Measurements from ENCODE around the gene CLDN7.

Gene CLDN7

DNA sequence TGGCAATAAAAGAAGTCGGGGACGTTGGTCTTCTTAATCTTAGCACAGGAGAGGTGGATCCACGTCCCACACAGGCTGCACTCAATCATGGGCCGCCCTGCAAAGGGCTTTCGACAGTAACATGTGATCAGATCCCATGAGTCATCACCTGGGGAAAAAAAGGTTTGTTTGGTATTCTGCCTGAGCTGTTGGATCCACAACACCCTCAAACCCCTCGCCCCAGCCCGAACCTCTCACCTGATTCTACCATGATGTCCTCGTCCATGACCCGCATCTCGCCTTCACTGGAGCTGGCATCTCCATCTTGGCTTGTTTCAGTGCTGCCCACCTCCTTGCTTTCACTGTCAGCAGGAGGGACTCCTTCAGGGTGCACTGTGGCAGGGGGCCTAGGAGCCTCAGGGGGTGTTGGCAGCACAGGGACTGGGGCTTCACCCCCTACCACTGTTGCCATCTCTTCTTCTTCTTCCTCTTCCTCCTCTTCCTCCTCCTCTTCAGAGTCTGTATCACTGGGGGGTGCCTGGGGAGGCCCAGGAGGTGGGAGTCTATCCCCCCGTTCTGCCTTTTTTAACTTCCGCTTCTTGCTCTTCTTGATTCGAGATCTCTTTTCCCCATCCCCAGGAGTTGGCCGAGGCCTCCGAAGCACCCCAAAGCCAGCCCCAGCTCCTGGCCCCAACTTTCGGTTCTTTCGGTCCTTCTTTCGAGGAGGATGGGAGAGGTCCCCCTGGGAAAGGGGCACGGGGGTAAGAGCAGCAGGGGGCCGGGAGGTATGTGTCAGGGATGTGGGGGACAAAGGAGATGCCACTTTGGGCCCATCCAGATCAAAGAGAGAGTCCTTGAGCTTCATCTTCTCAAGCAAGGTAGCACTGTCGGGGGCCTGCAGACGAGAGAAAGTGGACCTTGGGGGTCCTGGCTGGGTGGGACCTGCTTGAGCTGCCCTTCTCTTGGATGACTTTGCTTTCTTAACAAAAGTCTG, 26.3 kb downstream of the CLDN7 start:
- no peak for DNase-seq

DNA sequence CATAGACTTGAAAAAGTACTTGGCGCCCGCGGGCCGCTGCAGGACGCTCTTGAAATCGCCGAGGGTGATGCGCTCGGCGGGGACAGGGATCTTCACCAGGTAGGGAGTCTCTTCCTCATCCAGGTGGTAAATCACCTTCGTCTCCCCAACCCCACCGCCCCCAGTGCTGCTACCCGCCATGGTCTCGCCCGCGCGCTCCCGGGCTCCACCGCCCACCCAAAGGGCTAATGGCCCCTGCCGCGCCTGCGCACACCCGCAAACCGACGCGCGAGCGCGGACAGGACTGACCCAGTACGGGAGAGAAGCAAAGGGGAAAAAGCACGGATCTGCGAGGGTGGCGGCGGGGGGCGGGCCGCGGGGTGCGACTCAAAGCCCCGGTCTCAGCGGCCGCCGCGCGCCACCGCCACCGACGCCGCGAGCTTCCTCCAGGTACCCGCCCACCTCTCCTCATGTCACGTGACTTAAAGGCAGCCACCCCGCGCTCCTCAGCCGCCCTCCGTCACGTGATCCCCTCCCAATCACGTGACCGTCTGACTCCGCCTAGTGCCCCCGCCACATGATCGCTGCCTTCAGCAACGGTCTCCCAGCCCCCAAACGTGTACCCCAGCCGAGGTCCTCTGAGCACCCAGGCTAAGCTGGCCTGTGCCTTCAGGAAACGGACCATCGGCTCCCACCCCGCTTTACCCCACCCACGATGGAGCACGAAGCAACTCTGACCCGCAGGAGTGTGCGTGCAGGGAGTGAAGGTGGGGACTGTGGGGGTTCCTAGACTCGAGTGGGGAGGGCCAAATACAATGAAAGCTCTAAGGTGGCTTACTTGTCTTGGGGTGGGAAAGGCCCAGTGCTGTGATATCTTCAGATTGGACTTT, 28.0 kb downstream of the CLDN7 start, which contains the start of gene DVL2:
Gene DVL2 (minus strand): TSS at position 435 of the 869 bp plus-strand sequence. CDS start 255 bp downstream, at position 180.
- peak; percentile 87 for DNase-seq

DNA sequence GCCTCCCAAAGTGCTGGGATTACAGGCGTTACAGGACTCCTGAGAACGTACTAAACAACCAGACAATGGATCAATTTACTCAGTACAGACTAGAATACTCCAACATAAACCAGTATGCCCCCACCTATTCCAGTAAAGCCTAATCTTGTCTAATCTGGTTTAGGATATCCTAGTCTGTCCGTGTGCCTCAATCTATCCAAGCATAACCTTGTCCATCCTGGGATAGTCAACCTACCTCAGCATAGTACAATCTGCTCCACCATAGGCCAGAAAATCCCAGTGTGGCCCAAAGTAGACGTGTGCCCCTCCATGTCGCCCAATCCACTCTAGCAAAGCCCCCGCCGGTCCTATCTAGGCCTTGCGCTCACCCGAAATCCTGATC, 28.6 kb downstream of the CLDN7 start:
- DNase-seq = no peak

DNA sequence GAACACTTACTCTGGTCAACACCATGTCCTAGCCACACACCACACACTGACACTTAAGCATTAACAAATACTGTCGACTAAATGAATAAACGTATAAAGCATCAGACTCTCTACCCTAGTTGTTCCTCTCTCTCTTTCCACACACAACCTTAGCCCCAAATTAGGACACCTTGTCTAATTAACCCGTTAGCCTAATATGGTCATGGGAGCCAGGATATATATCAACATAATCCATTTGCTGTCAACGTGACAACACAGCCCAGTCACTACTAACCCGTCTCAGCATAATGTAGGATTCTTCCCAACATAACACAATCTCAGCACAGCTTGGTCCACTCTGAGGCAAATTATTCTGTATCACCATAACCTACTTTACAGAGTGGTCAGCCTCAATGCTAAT, 30.2 kb downstream of the CLDN7 start:
- no peak for DNase-seq

DNA sequence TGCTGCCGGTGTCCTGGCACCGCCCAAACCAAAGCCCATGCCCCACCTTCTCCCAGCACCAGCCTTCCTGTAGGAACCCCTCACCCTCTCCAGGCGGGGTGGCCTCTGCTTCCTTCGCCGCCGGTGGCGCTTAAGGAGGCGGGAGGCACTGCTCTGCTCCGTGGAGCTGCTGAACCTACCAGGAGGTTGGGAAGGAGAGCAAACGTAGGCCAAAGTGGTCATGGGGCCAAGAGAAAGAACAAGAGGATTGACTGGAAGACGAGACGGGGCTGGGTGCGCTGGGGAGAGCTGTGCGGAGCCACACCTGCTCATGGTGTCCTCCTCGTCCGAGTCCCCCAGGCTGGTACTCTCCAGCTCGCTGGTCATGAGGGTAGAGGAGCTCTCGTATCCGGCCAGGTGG, 32.8 kb downstream of the CLDN7 start:
- DNase-seq = no peak

DNA sequence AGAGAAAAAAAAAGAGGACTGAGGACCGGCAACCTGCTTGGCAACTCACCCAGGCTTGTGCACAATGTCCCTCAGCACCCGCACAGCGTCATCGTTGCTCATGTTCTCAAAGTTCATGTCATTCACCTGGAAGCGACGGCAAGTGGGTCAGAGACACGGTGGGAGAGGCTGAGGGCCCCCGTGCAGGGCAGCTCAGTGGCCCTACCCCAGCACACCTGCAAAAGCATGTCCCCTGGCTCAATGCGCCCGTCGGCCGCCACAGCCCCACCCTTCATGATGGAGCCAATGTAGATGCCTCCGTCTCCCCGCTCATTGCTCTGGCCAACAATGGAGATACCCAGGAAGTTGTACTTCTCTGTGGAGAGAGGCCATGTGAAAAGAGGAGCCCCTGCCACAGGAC, 33.4 kb downstream of the CLDN7 start:
- DNase-seq = no peak

DNA sequence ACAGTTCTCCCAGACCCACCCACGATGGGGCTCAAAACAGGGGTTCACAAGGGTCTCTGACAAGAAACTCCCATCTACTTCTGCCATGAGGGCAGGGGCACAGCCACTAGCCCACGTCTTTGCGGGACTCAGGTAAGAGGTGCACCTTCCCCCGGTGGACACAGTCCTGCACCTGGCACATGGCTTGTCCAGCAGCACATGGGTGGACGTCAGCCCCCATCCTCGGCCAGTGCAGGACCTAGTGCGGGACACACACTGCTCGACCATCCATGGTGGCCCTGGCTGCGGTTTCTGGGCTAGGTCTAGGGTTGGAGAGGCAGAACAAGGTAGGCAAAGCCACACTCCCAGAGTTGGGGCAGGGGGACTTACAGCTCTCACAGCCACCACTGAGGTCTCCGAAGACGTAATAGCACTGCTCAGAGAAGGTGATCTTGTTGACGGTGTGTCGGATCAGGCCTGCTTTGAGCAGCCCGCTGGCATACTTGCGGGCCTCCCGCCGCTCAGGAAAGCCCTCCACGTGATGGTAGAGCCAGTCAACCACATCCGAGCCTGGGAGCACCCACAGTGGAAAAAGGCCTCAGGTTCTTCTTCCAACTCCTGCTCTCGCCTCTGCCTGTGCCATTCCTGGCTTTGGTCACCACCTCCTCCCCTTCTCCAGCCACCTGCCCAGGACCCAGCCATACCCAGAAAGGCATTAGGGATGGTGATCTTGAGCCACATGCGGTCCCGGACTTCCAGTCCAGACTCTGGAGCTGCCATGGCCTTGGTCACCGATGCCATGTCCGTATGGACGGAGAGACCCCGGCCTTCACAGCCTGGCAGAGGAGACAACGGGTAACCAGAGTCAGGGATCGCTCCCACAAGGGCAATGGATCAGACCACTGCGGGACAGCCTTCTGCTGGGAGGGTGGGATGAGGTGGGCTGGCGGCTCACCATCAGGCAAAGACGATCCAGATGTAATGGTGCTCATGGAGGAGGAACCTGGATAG, 35.3 kb downstream of the CLDN7 start:
- DNase-seq = no peak

DNA sequence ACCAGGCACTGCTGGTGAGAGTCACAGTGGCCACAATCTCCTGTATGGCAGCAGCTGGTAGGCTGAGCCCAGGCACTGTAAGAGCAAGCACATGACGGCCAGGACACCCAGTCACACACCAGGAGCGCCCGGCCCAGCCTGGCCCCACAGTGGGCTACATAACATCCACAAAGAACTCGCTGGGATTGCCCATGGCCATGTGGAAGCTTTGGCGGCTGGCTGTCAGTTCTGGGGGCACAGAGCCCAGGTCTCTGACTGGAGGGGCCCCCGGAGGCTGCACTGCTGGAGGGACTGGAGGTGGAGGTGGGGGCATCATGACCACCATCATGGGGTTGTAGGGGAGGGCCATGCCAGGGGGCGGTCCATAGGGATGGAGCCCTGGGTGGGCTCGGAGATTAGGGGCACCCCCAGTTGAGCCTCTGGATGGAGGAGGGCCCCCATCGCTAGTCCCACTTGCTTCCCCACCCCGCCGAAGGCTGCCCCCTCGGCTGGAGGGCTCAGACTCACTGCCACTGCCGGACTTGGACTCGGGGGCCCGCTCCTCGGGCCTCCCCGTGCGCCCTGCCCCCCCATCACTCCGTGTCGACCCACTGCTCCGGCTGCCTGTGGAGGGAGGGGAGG, 36.5 kb downstream of the CLDN7 start:
- no peak for DNase-seq

DNA sequence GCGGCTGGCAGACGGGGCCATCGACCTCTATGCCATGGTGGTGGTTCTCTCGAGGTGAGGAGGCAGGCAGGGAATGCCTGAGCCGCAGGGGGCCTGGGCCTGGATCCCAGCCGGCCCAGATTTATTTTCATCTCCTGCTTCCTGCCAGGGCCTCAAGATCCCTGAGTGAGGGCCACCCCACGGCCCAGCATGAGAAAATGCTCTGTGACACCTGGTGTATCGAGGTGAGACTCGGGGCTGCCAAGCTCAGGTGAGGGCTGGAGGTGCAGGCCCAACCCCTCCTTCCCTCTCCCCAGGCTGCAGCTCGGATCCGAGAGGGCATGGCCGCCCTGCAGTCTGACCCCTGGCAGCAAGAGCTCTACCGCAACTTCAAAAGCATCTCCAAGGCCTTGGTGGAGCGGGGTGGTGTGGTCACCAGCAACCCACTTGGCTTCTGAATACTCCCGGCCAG, 37.6 kb downstream of the CLDN7 start:
- DNase-seq = no peak

DNA sequence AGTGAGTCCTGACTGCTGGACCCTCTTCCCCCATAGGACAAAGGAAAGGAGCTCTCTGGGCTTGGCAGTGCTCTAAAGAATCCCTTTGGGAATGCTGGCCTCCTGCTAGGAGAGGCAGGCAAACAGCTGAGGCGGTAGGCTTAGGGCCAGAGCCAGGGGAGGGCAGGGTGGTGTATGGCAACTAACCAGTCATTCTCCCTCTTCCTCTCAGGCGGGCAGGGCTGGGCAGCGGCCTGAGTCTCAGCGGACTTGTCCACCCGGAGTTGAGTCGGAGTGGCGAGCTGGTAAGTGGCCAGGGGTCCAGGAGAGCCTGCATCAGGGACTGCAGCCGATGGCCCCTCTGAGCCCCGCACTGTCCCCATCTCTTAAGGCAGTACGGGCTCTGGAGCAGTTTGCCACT, 38.2 kb downstream of the CLDN7 start:
- no peak for DNase-seq

DNA sequence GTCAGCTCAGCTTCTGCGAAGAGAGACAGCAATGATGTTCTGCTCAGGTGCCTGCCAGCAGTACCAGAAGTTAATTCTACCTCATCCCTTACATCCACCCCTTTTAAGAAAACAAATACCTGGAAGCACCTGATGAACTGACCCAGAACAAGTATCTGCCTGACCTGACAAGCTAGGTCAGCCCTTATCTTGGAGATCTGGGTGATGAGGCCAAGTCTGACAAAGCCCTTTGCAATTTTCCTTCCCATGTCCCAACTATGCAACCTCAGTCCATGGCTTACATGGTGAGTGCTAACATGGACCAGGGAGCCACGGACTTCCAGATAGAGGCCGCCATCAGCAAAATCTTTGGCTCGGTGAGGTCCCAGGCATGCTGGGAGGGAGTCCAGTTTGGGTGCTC, 38.9 kb downstream of the CLDN7 start:
- no peak for DNase-seq

DNA sequence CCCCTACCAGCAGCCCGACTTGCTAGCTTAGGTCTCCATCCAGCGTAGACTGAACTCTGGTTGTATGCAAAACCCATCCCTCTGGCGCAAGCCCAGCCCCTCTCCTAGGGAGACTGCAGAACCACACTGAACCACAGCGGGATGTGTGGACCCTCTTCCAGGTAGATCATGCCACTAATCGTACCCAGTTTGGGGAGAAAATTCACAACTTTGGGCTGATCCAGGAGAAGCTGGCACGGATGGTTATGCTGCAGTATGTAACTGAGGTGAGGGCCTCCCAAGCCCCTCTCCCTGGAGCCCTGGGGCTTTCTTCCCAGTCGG, 39.3 kb downstream of the CLDN7 start:
- DNase-seq = no peak

DNA sequence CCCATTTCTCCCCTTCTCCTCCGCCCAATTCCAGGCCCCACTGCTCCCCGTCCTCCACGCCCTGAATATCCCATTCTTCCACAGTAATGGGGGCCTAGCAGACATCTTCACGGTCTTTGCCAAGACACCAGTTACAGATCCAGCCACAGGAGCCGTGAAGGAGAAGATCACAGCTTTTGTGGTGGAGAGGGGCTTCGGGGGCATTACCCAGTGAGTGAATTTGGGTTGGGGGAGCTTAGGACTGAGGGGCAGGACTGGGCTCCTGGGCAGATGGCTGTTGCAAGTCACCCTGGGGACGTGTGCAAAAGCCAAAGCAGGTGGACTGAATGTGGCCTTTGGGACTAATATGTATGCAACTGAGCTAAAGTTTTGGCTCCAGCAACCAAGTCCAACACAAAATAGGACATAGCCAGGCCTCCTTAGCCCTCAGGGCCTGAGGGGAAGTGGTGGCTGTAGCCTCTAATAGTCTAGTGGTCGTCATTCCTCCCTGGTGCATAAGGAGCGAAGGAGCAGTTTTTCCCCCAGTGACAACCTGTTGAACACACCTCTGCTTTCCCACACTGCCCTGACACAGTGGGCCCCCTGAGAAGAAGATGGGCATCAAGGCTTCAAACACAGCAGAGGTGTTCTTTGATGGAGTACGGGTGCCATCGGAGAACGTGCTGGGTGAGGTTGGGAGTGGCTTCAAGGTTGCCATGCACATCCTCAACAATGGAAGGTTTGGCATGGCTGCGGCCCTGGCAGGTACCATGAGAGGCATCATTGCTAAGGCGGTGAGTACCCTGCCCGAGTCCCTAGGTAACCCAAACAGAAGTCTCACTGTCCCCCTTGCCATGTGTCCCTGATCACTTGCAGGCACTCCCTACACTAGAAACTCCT, 39.9 kb downstream of the CLDN7 start:
- DNase-seq = no peak

DNA sequence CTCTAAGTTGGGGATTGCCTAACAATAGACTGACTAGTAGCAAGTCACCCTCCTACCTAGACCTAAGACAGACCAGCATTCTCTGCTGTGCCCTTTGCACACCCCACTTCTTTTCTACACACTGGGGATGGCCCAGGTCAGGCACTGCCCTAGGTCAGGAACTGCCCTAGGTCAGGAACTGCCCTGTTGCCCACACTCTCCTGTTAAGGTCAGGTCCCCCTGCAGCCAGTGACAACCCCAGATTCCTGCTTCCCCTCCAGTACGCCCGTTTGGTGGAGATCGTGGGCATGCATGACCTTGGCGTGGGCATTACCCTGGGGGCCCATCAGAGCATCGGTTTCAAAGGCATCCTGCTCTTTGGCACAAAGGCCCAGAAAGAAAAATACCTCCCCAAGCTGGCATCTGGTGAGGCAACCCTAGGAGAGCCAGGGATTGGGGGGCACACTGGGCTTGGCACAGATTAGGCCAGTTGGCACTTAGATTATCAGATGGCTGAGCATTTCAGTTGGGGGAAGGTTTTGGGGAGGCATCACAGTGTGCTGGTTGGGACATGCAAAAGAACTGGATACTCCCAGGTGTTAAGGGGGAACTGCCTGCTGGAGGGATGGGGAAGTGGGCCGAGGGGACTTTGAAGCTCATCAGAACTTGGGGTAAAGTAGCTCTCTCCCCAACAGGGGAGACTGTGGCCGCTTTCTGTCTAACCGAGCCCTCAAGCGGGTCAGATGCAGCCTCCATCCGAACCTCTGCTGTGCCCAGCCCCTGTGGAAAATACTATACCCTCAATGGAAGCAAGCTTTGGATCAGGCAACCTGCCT, 40.8 kb downstream of the CLDN7 start:
- no peak for DNase-seq

DNA sequence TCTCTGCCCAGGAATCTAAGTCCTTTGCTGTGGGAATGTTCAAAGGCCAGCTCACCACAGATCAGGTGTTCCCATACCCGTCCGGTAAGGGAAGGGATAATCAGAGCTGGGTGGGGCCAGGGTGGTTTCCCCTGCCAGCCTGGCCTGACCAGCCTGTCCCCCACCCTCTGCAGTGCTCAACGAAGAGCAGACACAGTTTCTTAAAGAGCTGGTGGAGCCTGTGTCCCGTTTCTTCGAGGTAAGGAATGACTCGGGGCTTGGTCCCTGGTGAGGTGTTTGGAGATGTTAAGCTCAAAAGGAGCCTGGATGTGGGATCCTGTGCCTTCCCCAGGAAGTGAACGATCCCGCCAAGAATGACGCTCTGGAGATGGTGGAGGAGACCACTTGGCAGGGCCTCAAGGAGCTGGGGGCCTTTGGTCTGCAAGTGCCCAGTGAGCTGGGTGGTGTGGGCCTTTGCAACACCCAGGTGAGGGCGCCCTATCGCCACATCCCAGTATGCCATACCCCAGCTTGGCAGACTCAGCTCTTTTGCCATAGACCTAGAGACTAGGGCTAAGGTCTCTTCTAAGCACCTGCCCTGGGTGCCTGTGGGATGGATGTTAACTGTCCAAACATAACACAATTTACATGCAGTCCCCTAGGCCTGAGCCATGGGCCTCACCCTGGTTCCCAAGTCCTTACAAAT, 41.5 kb downstream of the CLDN7 start:
- DNase-seq = no peak

DNA sequence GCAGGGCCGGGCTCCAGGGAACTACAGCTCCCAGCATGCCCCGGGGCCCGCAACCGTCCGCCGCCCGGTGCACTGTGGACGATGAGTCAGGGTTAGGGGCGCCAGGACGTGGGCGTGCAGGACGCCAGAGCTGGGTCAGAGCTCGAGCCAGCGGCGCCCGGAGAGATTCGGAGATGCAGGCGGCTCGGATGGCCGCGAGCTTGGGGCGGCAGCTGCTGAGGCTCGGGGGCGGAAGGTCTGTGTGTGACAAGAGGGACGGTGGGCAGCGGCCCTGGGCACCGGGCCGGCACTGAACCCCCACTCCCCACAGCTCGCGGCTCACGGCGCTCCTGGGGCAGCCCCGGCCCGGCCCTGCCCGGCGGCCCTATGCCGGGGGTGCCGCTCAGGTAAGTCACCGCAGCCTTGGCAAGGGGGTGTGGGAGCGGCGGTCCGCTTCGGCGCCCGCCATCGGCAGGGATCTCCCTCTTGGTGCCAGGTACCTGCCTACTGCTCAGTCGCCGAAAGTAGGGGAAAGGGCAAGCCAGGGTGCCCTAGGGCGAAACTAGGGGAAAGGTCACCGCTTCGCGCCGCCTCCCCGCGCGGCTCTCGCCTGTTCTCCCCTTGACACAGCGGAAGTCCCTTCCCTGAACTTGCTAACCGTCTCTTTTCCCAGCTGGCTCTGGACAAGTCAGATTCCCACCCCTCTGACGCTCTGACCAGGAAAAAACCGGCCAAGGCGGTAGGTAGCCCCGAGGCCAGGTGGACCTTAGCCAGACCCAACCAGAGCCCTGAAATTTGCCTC, 42.3 kb downstream of the CLDN7 start, which contains the start of the genes ACADVL and DLG4:
Gene ACADVL (plus strand): TSS at position 127 of the 781 bp plus-strand sequence. CDS start 47 bp downstream, at position 174.
Gene DLG4 (minus strand): TSS at position 25 of the 781 bp plus-strand sequence.
- DNase-seq = peak; percentile 58

DNA sequence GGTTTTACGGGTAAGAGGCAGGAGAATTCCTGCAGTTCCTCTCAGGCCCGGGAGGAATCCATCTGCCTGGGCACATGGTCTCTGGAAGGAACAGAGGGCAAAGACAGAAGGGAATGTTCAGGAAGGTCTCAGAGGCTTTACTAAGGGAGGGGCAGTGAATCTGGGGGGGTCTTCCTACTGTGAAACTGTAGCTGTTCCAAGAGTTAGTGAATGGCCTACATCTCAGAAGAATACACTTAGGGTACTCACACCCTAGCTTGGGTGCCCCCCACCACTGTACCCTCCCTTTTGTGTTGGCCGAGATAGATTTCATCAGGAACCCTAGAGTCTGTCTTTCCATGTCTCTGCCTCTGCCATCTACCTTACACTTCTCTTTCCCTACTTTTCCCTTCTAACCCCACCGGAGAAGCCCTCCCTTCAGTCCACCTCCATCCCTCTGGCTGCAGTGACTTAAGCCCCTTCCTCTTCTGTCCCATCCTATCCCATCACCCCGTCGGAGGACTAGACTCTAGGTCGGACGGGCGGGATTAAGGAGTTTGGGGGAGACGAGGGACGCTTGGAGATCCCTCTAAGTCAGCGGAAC, 43.0 kb downstream of the CLDN7 start:
- DNase-seq = no peak

DNA sequence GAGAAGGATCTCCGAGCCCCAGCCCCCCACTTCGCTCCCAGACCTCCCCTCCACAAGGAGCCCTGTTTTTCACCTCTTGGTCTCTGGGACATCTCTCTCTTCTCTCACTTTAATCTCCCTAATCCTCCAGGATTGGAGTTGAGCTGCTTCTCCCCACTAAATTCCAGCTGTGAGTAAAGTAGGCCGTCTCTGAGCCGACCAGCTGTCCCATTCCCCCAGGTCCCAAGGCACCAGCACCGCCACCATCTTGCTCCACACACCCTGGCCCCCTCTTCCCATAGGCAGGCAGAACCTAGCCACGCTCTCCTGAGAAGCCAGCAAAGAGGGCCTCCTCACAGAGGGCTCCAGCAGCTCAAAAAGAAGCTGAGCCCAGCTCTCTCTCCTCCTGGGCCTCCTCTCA, 43.5 kb downstream of the CLDN7 start:
- DNase-seq = no peak

Measured in NCI-H446 treated with DMSO at 0.1 percent for 48 hours (cell line).